Activated effector memory CD4-positive, alpha-beta T cell treated with Interleukin-2 at 50 U/mL for 16 hours (primary cell): ENCODE measurements around the gene ST3GAL2.
"Not testable (repeated sequence)": the region's sequence is repeated elsewhere in the genome, so short reads cannot be mapped to it uniquely, and the experiment has no call there.

Experiments used
- DNase-seq: peaks from one replicate; pipeline ENCODE4 v3.0.0-alpha.2; 2020

The ST3GAL2 gene

DNA sequence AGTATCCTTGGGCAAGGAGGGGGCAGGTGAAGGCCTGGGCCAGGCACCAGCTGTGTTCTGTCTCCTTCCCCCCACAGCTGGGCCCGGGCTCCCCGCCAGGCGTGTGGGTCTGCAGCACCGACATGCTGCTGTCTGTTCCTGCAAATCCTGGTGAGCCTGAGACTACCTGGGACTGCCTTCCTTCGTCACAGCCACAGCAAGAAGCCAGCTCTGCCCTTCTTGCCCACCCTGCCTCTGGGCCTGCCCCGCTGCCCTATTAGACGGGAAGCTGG lies 27.8 kb upstream of the ST3GAL2 start:
- no peak for DNase-seq

DNA sequence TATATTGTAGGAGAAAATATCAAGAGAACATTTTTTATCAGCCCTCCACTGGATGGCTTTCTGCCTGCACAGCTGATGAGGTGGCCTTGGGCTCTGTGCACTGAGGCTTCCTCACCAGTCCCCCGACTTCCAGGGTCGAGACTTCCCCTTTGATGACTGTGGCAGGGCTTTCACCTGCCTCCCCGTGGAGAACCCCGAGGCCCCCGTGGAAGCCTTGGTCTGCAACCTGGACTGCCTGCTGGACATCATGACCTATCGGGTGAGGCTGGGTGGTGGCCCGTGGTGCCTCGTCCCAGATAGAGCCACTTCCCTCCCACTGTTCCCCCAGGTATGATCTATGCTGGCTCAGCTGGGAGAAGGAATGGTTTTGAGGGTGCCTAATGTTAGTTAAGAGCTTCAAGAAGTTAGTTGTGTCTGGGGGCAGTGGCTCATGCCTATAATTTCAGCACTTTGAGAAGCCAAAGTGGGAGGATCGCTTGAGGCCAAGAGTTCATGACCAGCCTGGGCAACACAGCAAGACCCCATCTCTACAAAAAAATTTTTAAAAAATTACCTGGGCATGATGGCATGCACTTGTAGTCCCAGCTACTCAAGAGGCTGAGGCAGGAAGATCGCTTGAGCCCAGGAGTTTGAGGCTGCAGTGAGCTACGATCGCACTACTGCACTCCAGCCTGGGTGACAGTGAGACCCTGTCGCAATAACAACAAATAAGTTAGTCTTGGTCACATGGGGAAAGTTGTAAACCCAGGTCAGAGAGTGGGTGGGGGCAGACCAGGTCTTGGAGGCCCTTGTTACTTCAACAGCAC lies 27.3 kb upstream of the ST3GAL2 start:
- DNase-seq = no peak

DNA sequence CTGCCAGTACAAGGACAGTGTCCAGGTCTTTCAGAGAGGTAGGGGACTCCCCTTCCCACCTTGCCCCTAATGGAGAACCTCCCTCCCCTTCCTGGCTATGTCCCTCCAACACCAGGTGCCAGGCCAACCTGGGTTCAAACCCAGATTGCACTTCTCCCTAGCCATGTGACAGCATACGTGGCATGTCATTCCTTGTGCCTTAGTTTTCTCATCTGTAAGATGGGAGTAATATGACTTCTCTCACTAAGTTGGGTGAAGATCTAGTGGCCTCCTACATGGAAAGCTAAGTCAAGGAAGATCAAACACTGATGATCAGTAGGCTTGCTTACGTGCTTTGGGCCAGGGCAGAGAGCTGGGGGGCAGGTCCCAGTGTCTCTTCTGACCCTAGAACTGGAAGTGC lies 24.3 kb upstream of the ST3GAL2 start:
- no peak for DNase-seq

DNA sequence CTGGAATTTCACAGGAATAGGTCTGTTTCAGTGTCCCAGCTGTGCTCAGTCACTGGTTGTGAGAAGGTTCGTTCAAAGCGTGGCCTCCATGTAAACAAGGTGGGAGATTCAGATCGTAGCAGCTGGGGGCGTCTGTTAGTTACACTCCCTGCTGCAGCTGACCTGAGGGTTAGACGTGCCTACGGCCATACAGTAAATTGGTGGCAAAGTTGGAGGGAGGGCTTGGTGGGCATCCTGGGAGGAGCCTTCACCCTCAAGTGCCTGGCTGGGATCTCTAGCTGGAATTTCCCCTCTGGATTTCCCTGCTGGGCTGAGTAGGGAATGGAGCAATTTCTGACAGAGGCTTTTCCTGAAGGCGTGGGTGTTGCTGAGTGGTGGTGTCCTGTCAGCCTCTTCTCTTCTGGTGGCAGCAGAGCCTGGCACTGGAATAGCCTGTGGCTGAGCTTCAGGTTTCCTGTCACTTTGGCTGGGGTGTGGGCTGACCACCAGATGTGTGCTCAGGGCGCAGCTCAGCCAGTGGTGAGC lies 21.9 kb upstream of the ST3GAL2 start:
- DNase-seq = no peak

DNA sequence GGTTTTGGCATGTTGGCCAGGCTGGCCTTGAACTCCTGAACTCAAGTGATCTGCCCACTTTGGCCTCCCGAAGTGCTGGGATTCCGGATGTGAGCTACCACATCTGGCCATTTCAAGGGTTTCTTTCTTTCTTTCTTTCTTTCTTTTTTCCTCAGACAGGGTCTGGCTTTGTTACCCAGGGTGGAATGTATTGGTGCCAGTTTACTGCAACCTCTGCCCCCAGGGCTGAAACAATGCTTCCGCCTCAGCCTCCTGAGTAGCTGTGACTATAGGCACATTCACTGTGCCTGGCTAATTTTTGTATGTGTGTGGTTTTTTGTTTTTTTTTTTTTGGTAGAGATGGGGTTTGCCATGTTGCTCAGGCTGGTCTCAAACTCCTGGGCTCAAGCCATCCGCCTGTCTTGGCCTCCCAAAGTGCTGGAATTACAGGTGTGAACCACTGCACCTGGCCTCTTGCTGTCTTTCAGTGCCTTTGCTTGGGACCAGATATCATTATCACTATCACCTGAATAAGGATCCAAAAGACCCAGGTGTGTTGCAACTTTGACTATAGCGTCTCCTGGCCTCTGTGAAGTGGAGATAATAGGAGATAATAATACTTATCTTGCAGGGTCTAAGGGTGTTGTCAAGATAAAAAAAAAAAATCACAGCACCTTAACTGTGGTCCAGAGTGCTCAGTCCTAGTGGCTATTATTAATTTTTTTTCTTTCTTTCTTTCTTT lies 18.7 kb upstream of the ST3GAL2 start:
- no peak for DNase-seq

DNA sequence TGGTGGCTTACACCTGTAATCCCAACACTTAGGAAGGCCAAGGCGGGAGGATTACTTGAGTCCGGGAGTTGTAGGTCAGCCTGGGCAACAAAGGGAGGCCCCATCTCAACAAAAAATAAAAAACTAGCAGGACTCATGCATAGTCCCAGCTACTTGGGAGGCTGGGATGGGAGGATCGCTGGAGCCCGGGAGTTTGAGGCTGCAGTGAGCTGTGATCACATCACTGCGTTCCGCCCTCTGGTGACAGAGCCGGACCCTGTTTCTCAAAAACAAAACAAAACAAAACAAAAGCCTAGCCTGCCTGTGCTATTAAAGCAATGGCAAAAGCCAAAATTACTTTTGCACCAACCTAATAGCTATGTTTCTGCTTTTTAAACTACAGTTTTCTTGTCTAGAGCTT lies 17.0 kb upstream of the ST3GAL2 start:
- DNase-seq = no peak

- DNase-seq = peak; percentile 63
Measured at GRCh38 chr16:70454222-70455034, 15.5 kb upstream of the ST3GAL2 start, which contains the start of gene FCSK. TSS of gene FCSK (plus strand) at chr16:70454595. CDS start at chr16:70463191, 8,596 bp downstream.

- no peak for DNase-seq
Measured at GRCh38 chr16:70453892-70454221, 15.0 kb upstream of the ST3GAL2 start.

- DNase-seq = no peak
Measured at GRCh38 chr16:70453117-70453891, 14.4 kb upstream of the ST3GAL2 start.

GRCh38 chr16:70451004-70451340 lies 12.1 kb upstream of the ST3GAL2 start:
- not testable (repeated sequence) for DNase-seq

- not testable (repeated sequence) for DNase-seq
Measured at GRCh38 chr16:70450142-70451003, 11.5 kb upstream of the ST3GAL2 start.

DNA sequence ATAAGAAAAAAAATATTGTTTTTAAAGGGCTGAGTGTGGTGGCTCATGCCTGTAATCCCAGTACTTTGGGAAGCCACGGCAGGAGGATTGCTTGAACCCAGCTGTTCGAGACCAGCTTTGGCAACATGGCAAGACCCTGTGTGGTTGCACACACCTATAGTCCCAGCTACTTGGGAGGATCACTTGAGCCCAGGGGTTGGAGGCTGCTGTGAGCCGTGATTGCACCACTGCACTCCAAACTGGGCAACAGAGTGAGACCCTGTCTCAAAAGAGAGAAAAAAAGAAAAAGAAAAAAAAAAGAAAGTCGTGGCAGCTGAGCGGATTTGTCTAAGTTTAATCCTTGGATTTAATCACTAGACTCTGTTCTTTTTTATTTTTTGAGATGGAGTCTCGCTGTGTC lies 9.2 kb upstream of the ST3GAL2 start:
- DNase-seq = no peak

- no peak for DNase-seq
Measured at GRCh38 chr16:70444249-70445063, 5.6 kb upstream of the ST3GAL2 start.

GRCh38 chr16:70442344-70442743 lies 3.4 kb upstream of the ST3GAL2 start:
- no peak for DNase-seq

GRCh38 chr16:70441406-70441990 lies 2.6 kb upstream of the ST3GAL2 start:
- no peak for DNase-seq

DNA sequence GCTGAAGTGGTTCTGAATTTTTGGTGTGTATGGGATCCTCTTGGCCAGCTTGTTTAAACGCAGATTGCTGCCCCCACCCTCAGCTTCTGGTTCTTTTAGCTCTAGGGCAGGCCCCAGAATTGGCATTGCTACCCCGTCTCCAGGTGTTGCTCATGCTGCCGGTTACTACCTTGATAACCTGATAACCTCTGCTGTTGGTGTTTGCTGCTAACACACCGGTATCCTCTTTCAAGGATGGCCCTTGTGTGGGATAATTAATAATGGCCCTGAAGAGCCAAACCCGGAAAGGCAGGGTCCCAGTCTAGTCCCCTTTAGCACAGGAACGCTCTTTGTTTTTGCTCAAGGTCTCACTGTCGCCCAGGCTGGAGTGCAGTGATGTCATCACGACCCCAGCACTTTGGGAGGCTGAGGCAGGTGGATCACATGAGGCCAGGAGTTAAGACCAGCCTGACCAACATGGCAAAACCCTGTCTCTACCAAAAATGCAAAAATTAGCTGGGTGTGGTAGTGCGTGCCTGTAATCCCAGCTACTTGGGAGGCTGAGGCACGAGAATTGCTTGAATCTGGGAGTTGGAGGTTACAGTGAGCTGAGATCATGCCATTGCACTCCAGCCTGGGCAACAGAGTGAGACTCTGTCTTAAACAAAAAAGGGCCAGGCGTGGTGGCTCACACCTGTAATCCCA lies 1.3 kb upstream of the ST3GAL2 start:
- DNase-seq = no peak

- DNase-seq = no peak
Measured at GRCh38 chr16:70438585-70438968, 323 bp downstream of the ST3GAL2 start.

DNA sequence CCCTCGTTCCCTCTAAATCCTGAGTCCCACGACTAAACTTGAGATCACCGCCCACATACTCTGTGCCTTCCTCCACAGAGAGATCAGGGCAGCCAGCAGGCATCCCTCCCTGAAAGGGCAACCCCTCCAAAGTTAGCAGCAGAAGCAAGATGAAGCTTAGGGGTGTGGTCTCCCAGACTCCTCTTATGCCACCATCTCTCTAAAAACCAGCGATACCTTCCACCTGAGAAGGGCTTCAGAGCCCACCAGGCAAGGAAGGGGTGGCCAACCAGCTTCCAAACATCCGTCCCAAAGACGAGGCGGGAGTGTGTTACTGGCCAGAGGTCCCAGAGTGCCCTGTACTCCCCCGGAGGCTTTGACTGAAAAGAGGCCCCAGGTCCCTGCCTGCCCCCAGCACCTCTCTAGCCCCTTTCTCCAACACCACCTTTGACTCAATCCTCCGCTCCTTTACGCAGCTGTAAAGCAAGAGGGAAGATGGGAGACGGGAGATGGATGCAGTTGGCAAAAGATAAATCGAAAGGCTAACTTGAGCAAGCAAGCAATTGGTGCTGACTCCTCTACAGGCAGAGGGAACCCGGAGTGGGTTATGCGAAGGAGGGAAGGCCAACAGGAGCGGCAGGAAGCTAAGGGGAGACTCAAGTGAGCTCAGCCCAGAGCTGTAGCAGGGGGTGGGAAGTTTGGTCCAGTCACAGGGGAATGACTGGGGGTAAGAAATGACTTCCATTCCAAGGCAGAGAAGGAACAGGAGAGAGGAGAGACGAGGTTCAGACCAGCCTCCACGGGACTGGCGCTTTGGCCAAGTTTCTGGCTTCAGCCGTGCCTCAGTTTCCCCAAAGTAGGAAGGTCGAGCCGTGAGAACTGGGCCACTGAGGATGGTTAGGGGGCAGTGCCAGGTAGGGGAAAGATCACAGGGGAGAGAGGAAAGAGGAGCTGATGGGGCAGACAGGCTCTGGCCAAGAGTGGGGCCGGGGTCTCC lies 1.0 kb downstream of the ST3GAL2 start:
- DNase-seq = no peak
